ENCODE results near the gene TMPRSS2.

The TMPRSS2 gene

DNA sequence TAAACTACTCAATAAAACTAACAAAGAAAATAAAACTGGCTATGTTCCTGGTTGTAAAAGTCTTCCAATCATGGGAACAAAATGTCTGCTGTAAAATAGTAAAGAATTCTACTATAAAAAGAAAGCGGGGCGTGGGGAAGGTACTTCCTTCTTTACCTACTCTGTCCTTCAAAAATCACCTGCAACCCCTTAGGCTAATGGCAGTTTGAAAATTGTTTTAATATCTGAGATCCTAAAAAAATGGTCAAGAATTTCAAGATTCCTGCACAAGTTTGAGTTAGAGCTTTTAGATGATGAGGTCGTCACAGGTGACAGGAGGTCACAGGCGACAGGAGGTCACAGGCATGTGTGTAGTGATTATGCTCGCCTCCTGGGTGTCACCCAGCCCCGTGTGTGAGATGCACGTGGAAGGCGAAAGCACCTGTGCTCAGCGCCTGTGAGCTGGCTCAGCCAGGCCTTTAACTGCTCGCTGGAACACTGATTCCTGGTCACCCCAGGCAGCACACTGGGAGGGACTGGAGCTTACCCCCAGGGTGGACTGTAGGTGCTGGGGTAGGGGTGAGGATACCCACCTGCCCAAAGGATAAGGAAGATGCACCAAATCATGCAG is 18.6 kb upstream of the TMPRSS2 start:
- Histone ChIP-seq H2AFZ (ENCODE audit: low read length) (no peak overlapping the region), H3K4me2 (ENCODE audit: insufficient read depth, low read length, poor library complexity, severe bottlenecking) (no peak overlapping the region), H2BK12ac (ENCODE audit: low read length) (no peak overlapping the region), H3K4me1 (ENCODE audit: control insufficient read depth in 2 of 2, insufficient read depth in 1 of 2, low read depth in 1 of 2, low read length in 2 of 2) (peaks cover 0 to 1% of the 10 kb centered on the region in 2 donors), H2BK15ac (ENCODE audit: low read length) (no peak overlapping the region), H3K4me3 (ENCODE audit: low read length in 2 of 2) (no peak overlapping the region), H3K9ac (ENCODE audit: low read depth, low read length, poor library complexity) (no peak overlapping the region), H3K23ac (ENCODE audit: low read depth, low read length, poor library complexity) (no peak overlapping the region), H2BK5ac (ENCODE audit: low read length) (no peak overlapping the region), H3K9me3 (replicated peaks in 1 of 2; ENCODE audit: control insufficient read depth in 2 of 2, insufficient read depth in 1 of 2, low read depth in 1 of 2, low read length in 2 of 2) (no peaks in the 10 kb centered on the region), H2BK120ac (ENCODE audit: low read depth, low read length) (no peak overlapping the region), H2AK5ac (ENCODE audit: low read depth, low read length) (no peak overlapping the region), H4K91ac (ENCODE audit: low read depth, low read length, poor library complexity) (no peak overlapping the region), H3K14ac (ENCODE audit: low read length) (no peak overlapping the region), H3K79me1 (ENCODE audit: low read depth, low read length) (no peaks in the 10 kb centered on the region), H3K4ac (ENCODE audit: low read length) (no peak overlapping the region), H4K8ac (ENCODE audit: low read depth, low read length) (no peak overlapping the region), H3K27me3 (ENCODE audit: control insufficient read depth in 3 of 3, insufficient read depth in 3 of 3, low read depth in 1 of 3, low read length in 3 of 3) (no peaks in the 10 kb centered on the region), H3K27ac (replicated peaks; ENCODE audit: low read length) (no peak overlapping the region), H3K18ac (ENCODE audit: low read length) (no peak overlapping the region), H3K36me3 (replicated peaks in 1 of 2; ENCODE audit: control insufficient read depth in 2 of 2, insufficient read depth in 2 of 2, low read length in 2 of 2) (no peaks in the 10 kb centered on the region)
- no peak for DNase-seq (ENCODE audit: low spot score)
- no CpG with 5 or more reads among the region's 10 CpGs for WGBS, 2 donors (ENCODE audit: extremely low coverage in 2 of 2, insufficient read length in 2 of 2, insufficient replicate concordance in 1 of 2)

DNA sequence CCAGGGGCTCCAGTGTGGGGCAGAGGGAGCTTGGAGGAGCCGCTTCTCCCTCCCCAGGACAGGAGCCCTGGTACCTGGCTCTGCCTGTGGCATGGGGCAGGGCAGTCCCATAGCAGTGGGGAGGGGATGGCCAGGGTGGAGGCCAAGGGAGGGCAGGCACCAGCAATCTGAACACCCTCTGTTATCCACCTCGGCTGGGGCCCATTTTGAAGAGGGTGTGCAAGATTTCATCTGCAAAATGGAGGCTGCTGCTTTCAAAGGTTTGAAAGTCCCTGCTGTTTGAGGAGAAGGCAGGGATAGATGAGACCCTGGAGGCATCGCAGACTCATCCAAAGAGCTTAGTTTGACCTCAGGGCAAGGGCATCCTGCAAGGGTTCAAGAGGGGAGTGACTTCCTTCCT is 15.2 kb upstream of the TMPRSS2 start:
- H3K4ac ChIP-seq (ENCODE audit: low read length): no peak overlapping the region
- H3K4me1 ChIP-seq (ENCODE audit: control insufficient read depth in 2 of 2, insufficient read depth in 1 of 2, low read depth in 1 of 2, low read length in 2 of 2): no peaks in the 10 kb centered on the region
- no peak overlapping the region for H3K9ac ChIP-seq (ENCODE audit: low read depth, low read length, poor library complexity)
- no peak overlapping the region for H3K14ac ChIP-seq (ENCODE audit: low read length)
- no peak overlapping the region for H3K4me3 ChIP-seq (ENCODE audit: low read length in 2 of 2)
- DNase-seq (ENCODE audit: low spot score): no peak
- H2BK5ac ChIP-seq (ENCODE audit: low read length): no peak overlapping the region
- no peak overlapping the region for H3K4me2 ChIP-seq (ENCODE audit: insufficient read depth, low read length, poor library complexity, severe bottlenecking)
- no peaks in the 10 kb centered on the region for H3K9me3 ChIP-seq (replicated peaks in 1 of 2; ENCODE audit: control insufficient read depth in 2 of 2, insufficient read depth in 1 of 2, low read depth in 1 of 2, low read length in 2 of 2)
- no peaks in the 10 kb centered on the region for H3K27me3 ChIP-seq (ENCODE audit: control insufficient read depth in 3 of 3, insufficient read depth in 3 of 3, low read depth in 1 of 3, low read length in 3 of 3)
- H3K36me3 ChIP-seq (replicated peaks in 1 of 2; ENCODE audit: control insufficient read depth in 2 of 2, insufficient read depth in 2 of 2, low read length in 2 of 2): no peaks in the 10 kb centered on the region
- H4K91ac ChIP-seq (ENCODE audit: low read depth, low read length, poor library complexity): no peak overlapping the region
- no peak overlapping the region for H2BK120ac ChIP-seq (ENCODE audit: low read depth, low read length)
- no peak overlapping the region for H2BK12ac ChIP-seq (ENCODE audit: low read length)
- peak overlapping the region; percentile 27 for H3K18ac ChIP-seq (ENCODE audit: low read length)
- H2BK15ac ChIP-seq (ENCODE audit: low read length): no peak overlapping the region
- H2AK5ac ChIP-seq (ENCODE audit: low read depth, low read length): no peak overlapping the region
- no peak overlapping the region for H3K27ac ChIP-seq (replicated peaks; ENCODE audit: low read length)
- H4K8ac ChIP-seq (ENCODE audit: low read depth, low read length): no peak overlapping the region
- no peaks in the 10 kb centered on the region for H3K79me1 ChIP-seq (ENCODE audit: low read depth, low read length)
- no peak overlapping the region for H2AFZ ChIP-seq (ENCODE audit: low read length)
- no CpG with 5 or more reads among the region's 3 CpGs for WGBS, 2 donors (ENCODE audit: extremely low coverage in 2 of 2, insufficient read length in 2 of 2, insufficient replicate concordance in 1 of 2)
- H3K23ac ChIP-seq (ENCODE audit: low read depth, low read length, poor library complexity): no peak overlapping the region

DNA sequence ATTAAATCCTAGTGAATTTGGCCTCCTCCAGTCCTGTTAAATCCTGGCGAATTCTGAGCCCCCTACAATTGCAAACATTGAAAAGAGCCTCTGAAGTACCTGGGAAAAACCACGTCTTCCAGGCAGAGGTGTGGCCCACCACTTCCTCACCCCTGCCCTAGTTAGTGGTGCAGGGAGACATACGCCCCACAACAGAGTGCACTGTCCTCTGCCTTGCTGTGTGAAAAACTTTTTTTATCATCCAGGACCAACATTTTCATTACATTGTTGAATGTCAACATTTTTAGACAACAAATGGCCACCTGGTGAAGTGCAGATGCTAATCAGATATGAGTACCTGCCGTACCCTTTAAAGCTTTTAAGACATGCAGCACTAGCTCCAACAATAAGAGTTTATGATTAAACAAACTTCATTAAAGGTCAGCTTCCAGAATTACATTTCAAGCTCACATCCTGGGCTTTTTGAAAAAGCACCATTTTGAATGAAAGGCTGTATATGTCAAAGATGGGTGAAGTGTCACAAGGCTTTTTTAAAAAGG is 13.6 kb upstream of the TMPRSS2 start:
- no peaks in the 10 kb centered on the region for H3K4me1 ChIP-seq (ENCODE audit: control insufficient read depth in 2 of 2, insufficient read depth in 1 of 2, low read depth in 1 of 2, low read length in 2 of 2)

DNA sequence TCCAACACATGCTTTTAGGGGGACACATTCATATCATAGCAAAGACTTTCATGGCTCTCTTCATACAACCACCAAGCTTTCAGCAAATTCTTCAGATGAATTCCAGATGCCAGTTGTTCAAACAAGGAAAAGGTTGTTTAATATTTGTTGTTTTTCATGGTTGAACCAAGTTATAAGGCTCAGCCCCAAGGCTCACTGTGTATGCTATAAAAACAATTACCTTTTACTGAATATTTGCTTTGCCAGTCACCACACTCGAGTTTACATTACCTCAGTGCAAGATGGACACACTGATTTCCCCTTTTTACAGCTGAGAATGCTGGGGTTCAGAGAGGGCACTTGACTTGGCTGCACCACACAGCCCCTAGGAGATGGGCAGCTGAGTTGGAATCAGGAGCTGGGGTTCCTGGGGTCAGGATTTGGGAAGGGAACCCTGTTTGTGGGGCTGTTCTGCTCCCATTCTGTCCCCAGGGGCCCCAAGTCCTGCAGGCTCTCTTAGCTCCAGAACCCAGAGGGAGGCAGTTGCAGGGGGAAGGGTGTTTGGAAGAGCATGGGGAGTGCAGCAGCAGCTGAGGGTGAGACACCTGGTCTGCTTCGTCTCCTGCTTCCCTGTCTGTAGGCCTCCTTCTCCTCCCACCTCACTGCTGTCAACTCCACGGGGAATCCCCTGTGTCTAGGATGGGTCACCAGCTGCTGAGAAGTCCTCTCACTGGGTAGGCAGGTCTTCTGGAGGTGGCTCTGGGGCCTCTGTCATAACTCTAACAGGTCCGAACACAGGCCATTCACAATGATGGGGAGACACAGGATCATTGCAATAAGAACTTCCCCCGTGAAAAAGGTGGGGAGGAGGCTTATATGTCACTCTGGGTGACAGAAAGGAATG is 12.8 kb upstream of the TMPRSS2 start:
- H3K36me3 ChIP-seq (replicated peaks in 1 of 2; ENCODE audit: control insufficient read depth in 2 of 2, insufficient read depth in 2 of 2, low read length in 2 of 2): no peaks in the 10 kb centered on the region
- H2BK120ac ChIP-seq (ENCODE audit: low read depth, low read length): no peak overlapping the region
- no peaks in the 10 kb centered on the region for H3K79me1 ChIP-seq (ENCODE audit: low read depth, low read length)
- H2AK5ac ChIP-seq (ENCODE audit: low read depth, low read length): no peak overlapping the region
- H3K4ac ChIP-seq (ENCODE audit: low read length): no peak overlapping the region
- H4K8ac ChIP-seq (ENCODE audit: low read depth, low read length): no peak overlapping the region
- H3K23ac ChIP-seq (ENCODE audit: low read depth, low read length, poor library complexity): no peak overlapping the region
- WGBS, 2 donors (ENCODE audit: extremely low coverage in 2 of 2, insufficient read length in 2 of 2, insufficient replicate concordance in 1 of 2): no CpG with 5 or more reads among the region's 5 CpGs
- no peak overlapping the region for H3K18ac ChIP-seq (ENCODE audit: low read length)
- H3K14ac ChIP-seq (ENCODE audit: low read length): no peak overlapping the region
- DNase-seq (ENCODE audit: low spot score): no peak
- H2AFZ ChIP-seq (ENCODE audit: low read length): no peak overlapping the region
- H3K27ac ChIP-seq (replicated peaks; ENCODE audit: low read length): no peak overlapping the region
- H3K4me1 ChIP-seq (ENCODE audit: control insufficient read depth in 2 of 2, insufficient read depth in 1 of 2, low read depth in 1 of 2, low read length in 2 of 2): no peaks in the 10 kb centered on the region
- H4K91ac ChIP-seq (ENCODE audit: low read depth, low read length, poor library complexity): no peak overlapping the region
- H2BK15ac ChIP-seq (ENCODE audit: low read length): no peak overlapping the region
- no peak overlapping the region for H3K4me2 ChIP-seq (ENCODE audit: insufficient read depth, low read length, poor library complexity, severe bottlenecking)
- no peaks in the 10 kb centered on the region for H3K9me3 ChIP-seq (replicated peaks in 1 of 2; ENCODE audit: control insufficient read depth in 2 of 2, insufficient read depth in 1 of 2, low read depth in 1 of 2, low read length in 2 of 2)
- no peak overlapping the region for H2BK5ac ChIP-seq (ENCODE audit: low read length)
- no peak overlapping the region for H3K9ac ChIP-seq (ENCODE audit: low read depth, low read length, poor library complexity)
- no peak overlapping the region for H2BK12ac ChIP-seq (ENCODE audit: low read length)
- no peak overlapping the region for H3K4me3 ChIP-seq (ENCODE audit: low read length in 2 of 2)
- H3K27me3 ChIP-seq (ENCODE audit: control insufficient read depth in 3 of 3, insufficient read depth in 3 of 3, low read depth in 1 of 3, low read length in 3 of 3): no peaks in the 10 kb centered on the region

More for the DNA sequence above, 13.6 kb upstream of the TMPRSS2 start:
- H2BK12ac ChIP-seq (ENCODE audit: low read length): no peak overlapping the region
- H3K36me3 ChIP-seq (replicated peaks in 1 of 2; ENCODE audit: control insufficient read depth in 2 of 2, insufficient read depth in 2 of 2, low read length in 2 of 2): no peaks in the 10 kb centered on the region
- H3K4me2 ChIP-seq (ENCODE audit: insufficient read depth, low read length, poor library complexity, severe bottlenecking): no peak overlapping the region
- no peak overlapping the region for H3K23ac ChIP-seq (ENCODE audit: low read depth, low read length, poor library complexity)
- H3K18ac ChIP-seq (ENCODE audit: low read length): no peak overlapping the region
- no peak for DNase-seq (ENCODE audit: low spot score)
- H3K4ac ChIP-seq (ENCODE audit: low read length): no peak overlapping the region
- no peak overlapping the region for H2BK15ac ChIP-seq (ENCODE audit: low read length)
- H4K91ac ChIP-seq (ENCODE audit: low read depth, low read length, poor library complexity): no peak overlapping the region
- no peaks in the 10 kb centered on the region for H3K27me3 ChIP-seq (ENCODE audit: control insufficient read depth in 3 of 3, insufficient read depth in 3 of 3, low read depth in 1 of 3, low read length in 3 of 3)
- no peak overlapping the region for H3K27ac ChIP-seq (replicated peaks; ENCODE audit: low read length)
- H2BK5ac ChIP-seq (ENCODE audit: low read length): no peak overlapping the region
- no peaks in the 10 kb centered on the region for H3K79me1 ChIP-seq (ENCODE audit: low read depth, low read length)
- no peak overlapping the region for H2AFZ ChIP-seq (ENCODE audit: low read length)
- no peak overlapping the region for H3K9ac ChIP-seq (ENCODE audit: low read depth, low read length, poor library complexity)
- H3K4me3 ChIP-seq (ENCODE audit: low read length in 2 of 2): no peak overlapping the region
- H2AK5ac ChIP-seq (ENCODE audit: low read depth, low read length): no peak overlapping the region
- no peak overlapping the region for H4K8ac ChIP-seq (ENCODE audit: low read depth, low read length)
- no peak overlapping the region for H2BK120ac ChIP-seq (ENCODE audit: low read depth, low read length)
- H3K9me3 ChIP-seq (replicated peaks in 1 of 2; ENCODE audit: control insufficient read depth in 2 of 2, insufficient read depth in 1 of 2, low read depth in 1 of 2, low read length in 2 of 2): no peaks in the 10 kb centered on the region
- no CpG with 5 or more reads among the region's 4 CpGs for WGBS, 2 donors (ENCODE audit: extremely low coverage in 2 of 2, insufficient read length in 2 of 2, insufficient replicate concordance in 1 of 2)
- no peak overlapping the region for H3K14ac ChIP-seq (ENCODE audit: low read length)

Measured in neuronal stem cell (in vitro differentiated cells).